ENCODE data around the gene SLC9A6.
A peak's percentile ranks its signal among the peaks of the same experiment; 100 is the strongest.

The SLC9A6 gene

GRCh38 chrX:136025091-136025490, 39.9 kb downstream of the SLC9A6 start:
- no peak overlapping the region for H3K4me3 ChIP-seq (ENCODE audit: low read length)
- no peak overlapping the region for H3K9ac ChIP-seq (ENCODE audit: low read length)
- H3K27me3 ChIP-seq (ENCODE audit: low read depth, low read length): no peaks in the 10 kb centered on the region
- no peaks in the 10 kb centered on the region for H3K79me2 ChIP-seq (ENCODE audit: low read length)
- H4K20me1 ChIP-seq (ENCODE audit: insufficient read depth, low read length): no peaks in the 10 kb centered on the region
- H3K4me1 ChIP-seq (ENCODE audit: low read length): peaks cover 13% of the 10 kb centered on the region
- no peak overlapping the region for H3K4me2 ChIP-seq (ENCODE audit: low read length)
- no peak overlapping the region for H2AFZ ChIP-seq (ENCODE audit: low read depth, low read length)
- H3K9me3 ChIP-seq (ENCODE audit: insufficient read depth, low read length): no peaks in the 10 kb centered on the region
- no peaks in the 10 kb centered on the region for H3K36me3 ChIP-seq (replicated peaks; ENCODE audit: low read depth, low read length)
- no peak overlapping the region for H3K27ac ChIP-seq (ENCODE audit: low read length)
- TF ChIP-seq CTCF (IDR thresholded peaks at IDR 0.05; ENCODE audit: low read depth, low read length): no peak
- TF ChIP-seq EZH2phosphoT487 (IDR thresholded peaks at IDR 0.05; ENCODE audit: low read depth): no peak

DNA sequence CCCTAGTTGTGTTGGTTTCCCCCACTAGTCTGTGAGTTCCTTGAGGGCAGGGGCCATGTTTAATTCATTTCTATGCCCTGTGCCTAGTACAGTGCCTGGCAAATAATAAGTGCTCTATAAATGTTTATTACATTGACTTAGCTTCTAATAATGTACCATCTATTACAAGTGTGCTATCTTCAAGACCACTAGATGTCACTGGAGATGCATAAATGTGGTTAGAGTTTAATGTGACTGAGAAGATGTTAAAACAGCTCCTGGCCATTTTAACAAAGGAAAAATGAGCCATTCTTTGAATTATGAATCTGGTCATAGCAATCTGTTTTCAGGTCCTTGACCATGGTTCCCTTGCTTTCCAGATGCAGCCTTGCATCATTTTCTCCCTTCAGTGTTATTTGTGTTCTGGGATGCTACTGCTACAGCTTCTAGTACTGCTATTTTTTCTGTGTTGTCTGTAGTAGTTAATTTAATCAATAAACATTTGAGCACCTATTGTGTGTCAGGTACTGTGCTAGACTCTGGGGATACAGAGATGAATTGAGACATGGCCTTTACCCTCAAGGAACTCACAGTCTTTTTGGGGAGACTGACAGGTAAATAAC, 43.2 kb downstream of the SLC9A6 start:
- H3K9ac ChIP-seq (ENCODE audit: low read length): no peak overlapping the region
- no peak overlapping the region for H3K4me2 ChIP-seq (ENCODE audit: low read length)
- no peaks in the 10 kb centered on the region for H3K4me1 ChIP-seq (ENCODE audit: low read length)
- no peaks in the 10 kb centered on the region for H3K9me3 ChIP-seq (ENCODE audit: insufficient read depth, low read length)
- H3K4me3 ChIP-seq (ENCODE audit: low read length): no peak overlapping the region
- H3K27me3 ChIP-seq (ENCODE audit: low read depth, low read length): no peaks in the 10 kb centered on the region
- H2AFZ ChIP-seq (ENCODE audit: low read depth, low read length): no peak overlapping the region
- H4K20me1 ChIP-seq (ENCODE audit: insufficient read depth, low read length): no peaks in the 10 kb centered on the region
- no peak overlapping the region for H3K27ac ChIP-seq (ENCODE audit: low read length)
- no peaks in the 10 kb centered on the region for H3K79me2 ChIP-seq (ENCODE audit: low read length)
- H3K36me3 ChIP-seq (replicated peaks; ENCODE audit: low read depth, low read length): no peaks in the 10 kb centered on the region
- TF ChIP-seq CTCF (IDR thresholded peaks at IDR 0.05; ENCODE audit: low read depth, low read length): peak; percentile 68
- no peak for TF ChIP-seq EZH2phosphoT487 (IDR thresholded peaks at IDR 0.05; ENCODE audit: low read depth)

DNA sequence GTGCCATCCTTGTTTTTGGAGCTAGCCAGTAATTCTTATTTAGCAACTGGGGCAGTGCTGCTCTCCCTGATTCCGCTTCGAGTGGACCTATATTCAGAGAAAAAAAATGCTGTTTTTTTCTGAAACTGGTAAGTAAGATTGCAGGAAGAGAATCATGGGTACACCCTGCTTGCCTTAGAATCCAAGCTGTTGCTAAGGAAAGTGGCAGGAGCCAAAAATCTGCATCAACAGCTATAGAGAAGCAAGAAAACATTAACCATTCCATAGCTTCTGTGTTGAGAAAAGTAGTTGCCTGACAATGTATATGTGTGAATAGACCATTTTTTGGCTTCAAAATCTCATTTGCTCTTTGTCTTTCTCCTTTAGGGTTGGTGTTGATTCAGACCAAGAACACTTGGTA, 44.5 kb downstream of the SLC9A6 start:
- H3K4me1 ChIP-seq (ENCODE audit: low read length): no peaks in the 10 kb centered on the region
- no peaks in the 10 kb centered on the region for H4K20me1 ChIP-seq (ENCODE audit: insufficient read depth, low read length)
- no peak overlapping the region for H3K4me3 ChIP-seq (ENCODE audit: low read length)
- TF ChIP-seq CTCF (IDR thresholded peaks at IDR 0.05; ENCODE audit: low read depth, low read length) (no peak), EZH2phosphoT487 (IDR thresholded peaks at IDR 0.05; ENCODE audit: low read depth) (no peak)
- H3K9ac ChIP-seq (ENCODE audit: low read length): no peak overlapping the region
- no peaks in the 10 kb centered on the region for H3K27me3 ChIP-seq (ENCODE audit: low read depth, low read length)
- no peaks in the 10 kb centered on the region for H3K9me3 ChIP-seq (ENCODE audit: insufficient read depth, low read length)
- H2AFZ ChIP-seq (ENCODE audit: low read depth, low read length): no peak overlapping the region
- no peaks in the 10 kb centered on the region for H3K79me2 ChIP-seq (ENCODE audit: low read length)
- H3K4me2 ChIP-seq (ENCODE audit: low read length): no peak overlapping the region
- H3K36me3 ChIP-seq (replicated peaks; ENCODE audit: low read depth, low read length): no peaks in the 10 kb centered on the region
- H3K27ac ChIP-seq (ENCODE audit: low read length): no peak overlapping the region

GRCh38 chrX:136030303-136031191, 45.3 kb downstream of the SLC9A6 start:
- Histone ChIP-seq H3K79me2 (ENCODE audit: low read length) (no peaks in the 10 kb centered on the region), H3K36me3 (replicated peaks; ENCODE audit: low read depth, low read length) (no peaks in the 10 kb centered on the region), H3K9me3 (ENCODE audit: insufficient read depth, low read length) (no peaks in the 10 kb centered on the region), H3K4me1 (ENCODE audit: low read length) (no peaks in the 10 kb centered on the region), H3K4me2 (ENCODE audit: low read length) (no peak overlapping the region), H3K27me3 (ENCODE audit: low read depth, low read length) (no peaks in the 10 kb centered on the region), H2AFZ (ENCODE audit: low read depth, low read length) (no peak overlapping the region), H3K9ac (ENCODE audit: low read length) (no peak overlapping the region), H3K27ac (ENCODE audit: low read length) (no peak overlapping the region), H4K20me1 (ENCODE audit: insufficient read depth, low read length) (no peaks in the 10 kb centered on the region), H3K4me3 (ENCODE audit: low read length) (no peak overlapping the region)
- no peak for TF ChIP-seq CTCF (IDR thresholded peaks at IDR 0.05; ENCODE audit: low read depth, low read length)
- TF ChIP-seq EZH2phosphoT487 (IDR thresholded peaks at IDR 0.05; ENCODE audit: low read depth): no peak
